Loucy (cell line): ENCODE data around the gene PAX9.

Experiments
- CTCF ChIP-seq: fragments of 200-600 bp; sonication (generic); conservative IDR thresholded peaks from 2 replicates; pipeline ENCODE4 v1.5.1; 2014; ENCODE audit warnings: mild to moderate bottlenecking, antibody characterized with exemption, low read length
- EZH2phosphoT487 ChIP-seq: fragments of 200-600 bp; IDR thresholded peaks from 2 replicates; pipeline ENCODE4 v1.6.1; 2018; ENCODE audit warnings: antibody characterized with exemption, mild to moderate bottlenecking, moderate library complexity, borderline replicate concordance

GRCh38 chr14:36662258-36662542 lies 540 bp downstream of the PAX9 start:
- TF ChIP-seq CTCF (no peak), EZH2phosphoT487 (no peak)
